Gastrocnemius medialis (tissue), 4 donors: ENCODE measurements around the gene NLRP4. TPM values are rescaled to one million over a fixed set of nuclear protein-coding genes. Genes with fewer than 3 reads are reported as not detected.

Source experiments
- ATAC-seq, 2 donors: fragments of 150-250 bp; one replicate each; pipeline ENCODE4 v1.9.1; 2016
- DNase-seq, 2 donors: peaks; one replicate each; pipeline ENCODE4 v3.0.0-alpha.2; 2019
- H3K27ac ChIP-seq, 4 donors: fragments of 200-600 bp; sonication (generic); 1 replicate in 1 of 4; 2 replicates in 3 of 4; pipeline ENCODE4 v1.5.1; 2016 to 2018; ENCODE audit warnings: mild to moderate bottlenecking in 2 of 4, moderate library complexity in 1 of 4
- H3K27me3 ChIP-seq, 3 donors: fragments of 200-600 bp; sonication (generic) in 2 of 3; 1 replicate in 1 of 3; 2 replicates in 2 of 3; pipeline versions ENCODE4 v1.5.1 to v1.6.0; 2016 to 2019; ENCODE audit warnings: mild to moderate bottlenecking in 1 of 3, moderate library complexity in 1 of 3
- H3K36me3 ChIP-seq, 2 donors: fragments of 200-600 bp; sonication (generic) in 1 of 2; one replicate each; pipeline ENCODE4 v1.5.1; 2017 to 2018
- H3K4me1 ChIP-seq, 2 donors: fragments of 200-600 bp; sonication (generic) in 1 of 2; one replicate each; pipeline ENCODE4 v1.5.1; 2016 to 2017; ENCODE audit warnings: mild to moderate bottlenecking in 2 of 2
- H3K4me3 ChIP-seq, 4 donors: fragments of 200-600 bp; sonication (generic) in 3 of 4; 1 replicate in 1 of 4; 2 replicates in 3 of 4; pipeline ENCODE4 v1.5.1; 2016 to 2019; ENCODE audit warnings: mild to moderate bottlenecking in 2 of 4
- H3K9me3 ChIP-seq, 3 donors: fragments of 200-600 bp; sonication (generic) in 2 of 3; 1 replicate in 1 of 3; 2 replicates in 2 of 3; pipeline ENCODE4 v1.5.1; 2016 to 2019
- CTCF ChIP-seq, 5 experiments: fragments of 450-650 bp in 3 of 5; fragments of 200-600 bp in 2 of 5; sonication (generic) in 2 of 5; IDR thresholded peaks in 4 of 5; conservative IDR thresholded peaks in 1 of 5; 1 replicate in 4 of 5; 2 replicates in 1 of 5; pipeline ENCODE4 v1.5.1; 2016 to 2019; ENCODE audit warnings: antibody characterized with exemption in 5 of 5, mild to moderate bottlenecking in 3 of 5, moderate library complexity in 3 of 5
- POLR2A ChIP-seq, 2 donors: fragments of 450-650 bp; IDR thresholded peaks; one replicate each; pipeline ENCODE4 v1.6.1; 2017; ENCODE audit warnings: antibody characterized with exemption in 2 of 2, mild to moderate bottlenecking in 2 of 2, moderate library complexity in 2 of 2
- in situ Hi-C, 4 donors: fragments of 200-750 bp; cut with MboI; loops; one replicate each; pipeline versions ENCODE4 v1.15.0 to v1.8.0; 2017; ENCODE audit warnings: low sequenced_read_pairs in 4 of 4
- intact Hi-C: fragments of 100-400 bp; cut with DNase I; formaldehyde crosslinking; loops from one replicate; pipeline ENCODE4 v1.15.1; 2023; ENCODE audit warnings: low total_unique reads
- total RNA-seq, 4 donors: library from RNA; depleted of rRNA; stranded (reverse); fragments of >200 nt; gene quantifications; one replicate each; pipeline versions ENCODE4 v1.1.0 to v1.2.3, GENCODE V29; 2016

Gene NLRP4
- total RNA-seq, 4 donors from 2014 or later: not detected

- Histone ChIP-seq H3K27ac (no peak within 1 kb of the TSS), H3K9me3 (no peaks in the 10 kb centered on the region), H3K36me3 (no peaks in the 10 kb centered on the region), H3K4me1 (no peaks in the 10 kb centered on the region), H3K27me3 (no peaks in the 10 kb centered on the region), H3K4me3 (no peak within 1 kb of the TSS)
- DNase-seq: no peak
- intact Hi-C loops: no loop called here
- TF ChIP-seq CTCF (IDR thresholded peaks at IDR 0.05 in 4 of 5, conservative IDR thresholded peaks at IDR 0.05 in 1 of 5): no peak
- no peak for TF ChIP-seq POLR2A (IDR thresholded peaks at IDR 0.05)
- in situ Hi-C loops: no loop called here
- no peak for ATAC-seq
Observed at GRCh38 chr19:55831846-55832245, 4.5 kb upstream of the NLRP4 start, which contains the start of gene NLRP11. Gene NLRP11 (minus strand): TSS chr19:55831999. CDS start chr19:55818174, 13,825 bp downstream.

- Histone ChIP-seq H3K36me3 (no peaks in the 10 kb centered on the region), H3K27ac (no peak overlapping the region), H3K9me3 (no peaks in the 10 kb centered on the region), H3K4me3 (no peak overlapping the region), H3K27me3 (no peaks in the 10 kb centered on the region), H3K4me1 (no peaks in the 10 kb centered on the region)
- TF ChIP-seq POLR2A (IDR thresholded peaks at IDR 0.05) (no peak), CTCF (IDR thresholded peaks at IDR 0.05 in 4 of 5, conservative IDR thresholded peaks at IDR 0.05 in 1 of 5) (no peak)
- in situ Hi-C loops (no loop called here), intact Hi-C loops (no loop called here)
- no peak for ATAC-seq
- no peak for DNase-seq
Observed at GRCh38 chr19:55832676-55833075, 3.7 kb upstream of the NLRP4 start.

GRCh38 chr19:55838251-55838650 lies 1.9 kb downstream of the NLRP4 start:
- Histone ChIP-seq H3K4me1 (no peaks in the 10 kb centered on the region), H3K27ac (no peak overlapping the region), H3K4me3 (no peak overlapping the region), H3K9me3 (no peaks in the 10 kb centered on the region), H3K27me3 (no peaks in the 10 kb centered on the region), H3K36me3 (no peaks in the 10 kb centered on the region)
- intact Hi-C loops: no loop called here
- DNase-seq: no peak
- TF ChIP-seq CTCF (IDR thresholded peaks at IDR 0.05 in 4 of 5, conservative IDR thresholded peaks at IDR 0.05 in 1 of 5) (no peak), POLR2A (IDR thresholded peaks at IDR 0.05) (no peak)
- ATAC-seq: no peak
- in situ Hi-C loops: no loop called here

- Histone ChIP-seq H3K9me3 (no peaks in the 10 kb centered on the region), H3K36me3 (no peaks in the 10 kb centered on the region), H3K27me3 (no peaks in the 10 kb centered on the region), H3K4me1 (no peaks in the 10 kb centered on the region), H3K27ac (no peak overlapping the region), H3K4me3 (no peak overlapping the region)
- TF ChIP-seq CTCF (IDR thresholded peaks at IDR 0.05 in 4 of 5, conservative IDR thresholded peaks at IDR 0.05 in 1 of 5) (no peak), POLR2A (IDR thresholded peaks at IDR 0.05) (no peak)
- intact Hi-C loops: no loop called here
- in situ Hi-C loops: no loop called here
- DNase-seq: no peak
- ATAC-seq: no peak
Observed at GRCh38 chr19:55838906-55839305, 2.6 kb downstream of the NLRP4 start.

GRCh38 chr19:55855160-55855559 lies 18.8 kb downstream of the NLRP4 start:
- Histone ChIP-seq H3K4me1 (no peaks in the 10 kb centered on the region), H3K27me3 (no peaks in the 10 kb centered on the region), H3K36me3 (no peaks in the 10 kb centered on the region), H3K4me3 (no peak overlapping the region), H3K27ac (no peak overlapping the region), H3K9me3 (no peaks in the 10 kb centered on the region)
- intact Hi-C loops: no loop called here
- in situ Hi-C loops: no loop called here
- ATAC-seq (no peak), DNase-seq (no peak)
- TF ChIP-seq POLR2A (IDR thresholded peaks at IDR 0.05): no peak
- no peak for TF ChIP-seq CTCF (IDR thresholded peaks at IDR 0.05 in 4 of 5, conservative IDR thresholded peaks at IDR 0.05 in 1 of 5)
